GM12875 (cell line): ENCODE results near the gene TMEM181.

Source experiments
- H3K4me3 ChIP-seq: one replicate; pipeline ENCODE4 v1.5.1; 2011; ENCODE audit warnings: low read depth, low read length, control low read depth
- TF ChIP-seq, protein P1 (sequence below): IDR thresholded peaks from 2 replicates; pipeline ENCODE4 v1.5.1; 2011; ENCODE audit warnings: low read depth, mild to moderate bottlenecking, control low read depth, inconsistent platforms, low read length, moderate library complexity, borderline replicate concordance; ENCODE audit not compliant: insufficient read depth

The TMEM181 gene

DNA sequence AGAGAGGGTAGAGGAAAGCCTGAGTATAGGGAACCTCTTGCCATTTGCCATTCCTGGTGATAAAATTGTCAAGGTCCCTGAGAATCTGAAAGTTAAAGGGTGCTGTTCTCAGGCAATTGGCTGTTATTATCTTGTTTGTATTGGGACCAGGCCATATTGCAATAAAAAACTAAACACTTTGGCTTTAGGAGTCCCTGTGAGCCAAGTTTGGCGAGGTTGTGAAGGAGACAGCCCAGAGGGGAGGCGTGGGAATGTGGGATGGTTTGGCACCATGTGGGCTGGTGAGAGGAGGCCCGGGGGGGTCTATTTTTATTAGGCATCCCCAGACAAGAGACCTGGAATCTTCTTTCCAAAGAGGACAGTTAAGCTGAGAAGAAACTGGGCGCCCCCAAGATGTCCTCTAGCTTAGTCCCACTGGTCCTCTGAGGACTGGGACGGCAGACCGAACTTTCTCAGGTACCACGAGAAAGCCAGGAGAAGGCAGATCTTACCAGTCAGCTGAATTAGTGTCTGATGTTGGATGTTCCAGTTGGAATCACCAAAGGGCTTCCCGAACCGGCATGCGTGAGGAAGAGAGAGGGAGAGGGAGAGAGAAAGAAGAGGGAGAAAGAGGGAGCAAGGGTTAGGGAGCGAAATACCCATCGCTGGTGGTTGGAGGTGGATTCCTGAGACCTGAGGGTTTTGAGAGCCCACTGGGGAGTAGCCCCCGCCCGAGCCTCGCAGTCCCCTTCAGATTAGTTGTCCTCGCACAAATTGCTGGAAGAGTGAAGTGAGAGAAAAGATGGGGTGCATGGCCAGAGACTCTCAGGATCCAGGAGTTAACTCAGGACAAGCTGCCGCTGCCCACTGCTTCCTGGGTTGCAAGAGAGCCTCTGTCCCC lies 60.3 kb downstream of the TMEM181 start:
- TF ChIP-seq, protein P1, sequence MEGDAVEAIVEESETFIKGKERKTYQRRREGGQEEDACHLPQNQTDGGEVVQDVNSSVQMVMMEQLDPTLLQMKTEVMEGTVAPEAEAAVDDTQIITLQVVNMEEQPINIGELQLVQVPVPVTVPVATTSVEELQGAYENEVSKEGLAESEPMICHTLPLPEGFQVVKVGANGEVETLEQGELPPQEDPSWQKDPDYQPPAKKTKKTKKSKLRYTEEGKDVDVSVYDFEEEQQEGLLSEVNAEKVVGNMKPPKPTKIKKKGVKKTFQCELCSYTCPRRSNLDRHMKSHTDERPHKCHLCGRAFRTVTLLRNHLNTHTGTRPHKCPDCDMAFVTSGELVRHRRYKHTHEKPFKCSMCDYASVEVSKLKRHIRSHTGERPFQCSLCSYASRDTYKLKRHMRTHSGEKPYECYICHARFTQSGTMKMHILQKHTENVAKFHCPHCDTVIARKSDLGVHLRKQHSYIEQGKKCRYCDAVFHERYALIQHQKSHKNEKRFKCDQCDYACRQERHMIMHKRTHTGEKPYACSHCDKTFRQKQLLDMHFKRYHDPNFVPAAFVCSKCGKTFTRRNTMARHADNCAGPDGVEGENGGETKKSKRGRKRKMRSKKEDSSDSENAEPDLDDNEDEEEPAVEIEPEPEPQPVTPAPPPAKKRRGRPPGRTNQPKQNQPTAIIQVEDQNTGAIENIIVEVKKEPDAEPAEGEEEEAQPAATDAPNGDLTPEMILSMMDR = no peak
- H3K4me3 ChIP-seq = no peak overlapping the region

DNA sequence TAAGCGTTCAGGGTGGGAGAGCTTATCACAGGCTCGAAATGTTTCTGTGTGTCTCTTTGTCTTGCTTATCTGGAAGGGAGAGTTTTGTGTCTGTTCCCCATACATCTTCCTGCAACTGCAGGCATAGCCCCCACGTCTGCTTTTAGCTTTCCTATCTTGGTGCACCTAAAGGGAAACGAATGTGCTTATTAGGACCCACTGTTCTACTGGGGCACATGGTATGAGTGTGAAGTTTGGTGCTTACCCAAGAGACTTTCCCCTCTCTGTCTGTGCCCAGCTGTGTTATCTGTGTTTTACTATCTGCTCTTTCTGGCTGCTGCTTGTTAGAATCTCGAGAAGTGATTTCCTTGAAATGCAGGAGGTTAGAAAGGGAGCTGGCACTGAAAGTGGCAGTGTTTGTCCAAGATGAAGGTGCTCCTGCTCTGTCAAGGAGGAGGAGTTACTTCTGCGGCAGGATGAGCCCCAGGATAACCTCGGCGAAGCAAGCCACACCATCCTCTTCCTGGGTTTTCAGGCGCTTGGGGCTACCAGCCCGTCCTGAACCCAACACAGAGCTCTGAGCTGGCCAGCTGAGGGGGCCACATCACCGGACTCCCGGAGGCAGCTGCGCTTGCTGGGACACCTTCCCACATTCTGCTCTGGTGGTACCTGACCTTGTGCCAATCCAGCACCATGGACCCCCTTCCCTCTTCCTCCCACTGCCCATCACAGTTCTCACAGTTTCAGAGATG lies 61.2 kb downstream of the TMEM181 start:
- no peak overlapping the region for H3K4me3 ChIP-seq
- TF ChIP-seq, protein P1 = no peak

DNA sequence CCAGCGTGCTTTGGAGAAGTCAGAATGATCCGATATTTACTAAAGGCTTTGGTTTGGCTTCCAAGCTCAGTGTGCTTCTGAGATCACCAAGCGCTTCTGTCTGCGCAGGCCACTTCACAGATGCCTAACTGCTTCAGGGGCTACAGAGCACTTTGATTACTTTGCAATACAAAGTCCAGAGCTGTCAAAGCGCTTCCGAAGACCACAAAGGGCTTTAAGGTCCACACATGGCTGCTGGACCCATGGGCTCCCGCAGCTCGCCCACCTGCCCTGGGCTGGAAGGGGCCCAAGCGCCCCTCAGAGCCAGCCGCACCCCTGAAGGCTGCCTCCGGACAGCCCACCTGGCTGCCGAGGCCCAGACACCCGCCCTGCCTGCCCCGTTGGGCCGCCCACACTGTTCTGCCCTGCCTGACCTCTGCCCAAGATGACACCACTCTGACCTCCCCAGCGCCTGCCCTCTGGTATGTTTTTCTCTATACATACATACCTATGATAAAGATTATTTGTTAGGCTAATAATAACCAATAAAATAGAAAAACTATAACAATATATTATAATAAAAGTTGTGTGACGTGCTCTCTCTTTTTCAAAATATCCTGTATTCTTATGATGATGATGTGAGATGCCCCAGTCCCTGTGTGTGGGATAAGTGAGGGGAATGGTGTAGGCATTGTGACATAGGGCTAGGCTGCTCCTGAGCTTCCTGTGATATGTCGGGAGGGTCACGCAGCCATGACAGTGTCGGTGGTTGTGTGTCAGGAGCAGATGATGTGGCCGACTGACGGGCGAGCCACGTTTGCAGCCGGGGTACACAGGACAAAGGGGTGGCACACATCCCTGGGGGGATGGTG lies 62.0 kb downstream of the TMEM181 start:
- no peak overlapping the region for H3K4me3 ChIP-seq
- TF ChIP-seq, protein P1 = no peak

DNA sequence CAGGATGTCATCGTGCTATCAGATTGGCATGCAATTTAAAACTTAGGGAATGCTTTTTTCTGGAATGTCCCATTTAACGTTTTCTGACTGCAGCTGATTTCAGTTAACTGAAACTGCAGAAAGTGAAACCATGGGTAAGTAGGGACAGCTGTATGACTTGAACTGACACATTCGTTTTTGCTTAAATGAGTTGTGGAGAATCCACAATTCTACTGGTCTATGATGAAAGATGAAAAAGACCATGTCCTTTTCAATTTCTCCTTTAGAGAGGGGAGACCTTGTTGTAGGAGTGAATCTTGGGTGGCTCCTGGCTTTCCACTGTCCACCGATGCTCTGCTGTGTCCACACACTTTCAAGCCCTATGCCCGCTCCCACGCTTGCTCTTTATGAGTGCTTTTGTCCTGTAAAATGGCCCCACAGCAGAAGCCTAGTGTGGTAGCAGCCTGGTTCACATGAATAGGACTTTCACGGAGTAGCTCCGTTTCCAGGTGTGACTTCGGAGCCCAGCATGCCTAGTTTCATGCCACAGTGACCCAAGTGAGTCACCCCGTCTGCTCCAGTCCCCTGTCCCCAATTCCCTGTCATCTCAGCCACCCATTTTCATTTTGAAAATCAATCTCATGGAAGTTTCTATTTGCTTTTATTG lies 62.8 kb downstream of the TMEM181 start:
- H3K4me3 ChIP-seq = no peak overlapping the region
- TF ChIP-seq, protein P1 = no peak

DNA sequence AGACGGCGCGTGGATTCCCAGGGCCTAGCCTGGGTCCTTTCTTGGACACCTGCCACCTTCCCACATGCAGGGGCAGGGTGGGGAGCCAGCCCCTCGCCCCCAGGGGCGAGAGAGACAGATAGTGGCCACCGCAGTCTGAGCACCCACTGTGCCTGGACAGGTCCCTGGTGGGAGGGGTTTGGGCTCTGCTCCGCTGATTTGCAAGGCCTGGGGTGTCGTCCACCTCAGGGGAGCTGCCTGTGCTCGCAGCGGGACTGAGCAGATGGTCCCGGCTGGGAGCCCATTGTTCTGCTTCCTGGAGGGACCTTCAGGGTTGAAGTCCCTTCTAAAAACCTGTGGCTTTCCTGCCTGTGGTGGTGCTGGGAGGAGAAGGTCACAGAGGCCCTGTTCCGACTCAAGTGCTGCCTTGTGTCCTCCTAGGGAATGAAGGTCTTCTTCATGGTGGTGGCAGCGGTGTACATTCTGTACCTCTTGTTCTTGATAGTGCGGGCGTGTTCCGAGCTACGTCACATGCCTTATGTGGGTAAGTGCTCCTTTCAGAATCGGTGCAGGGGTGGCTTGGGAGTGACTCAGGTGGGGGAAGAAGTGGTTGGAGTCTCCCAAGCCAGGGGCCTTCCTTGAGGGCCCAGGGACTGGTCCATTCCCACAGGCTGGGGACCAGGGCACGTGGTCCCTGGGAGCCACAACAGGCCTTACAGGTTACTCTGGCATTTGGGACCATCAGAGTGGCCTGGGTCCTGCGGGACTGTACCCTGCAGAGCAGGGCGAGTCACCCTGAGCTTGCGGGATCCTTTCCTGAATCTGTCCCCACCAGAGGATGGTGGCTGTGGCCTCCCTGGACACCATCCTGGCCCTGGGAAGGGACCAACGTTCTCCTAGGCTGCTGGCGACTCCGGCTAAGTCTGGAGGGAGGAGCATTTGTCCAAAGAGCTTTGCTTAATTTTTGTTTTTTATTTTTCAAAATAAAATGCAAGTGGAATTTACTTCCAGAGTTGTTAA lies 65.1 kb downstream of the TMEM181 start:
- no peak overlapping the region for H3K4me3 ChIP-seq
- TF ChIP-seq, protein P1 = no peak
